PC-9 (cell line): ENCODE results near the gene CHST12. TPM values are rescaled to one million over a fixed set of nuclear protein-coding genes. Genes with fewer than 3 reads are reported as not detected.

Source experiments
- BruUV-seq: library from RNA; stranded (reverse); fragments of 400-500 nt; replicated peaks from 2 replicates; lab custom pipeline; 2021; lab: Mats Ljungman, UMichigan
- CTCF ChIA-PET: fragments of 300-600 bp; sonication (Branson Sonifier 250); formaldehyde crosslinking; loops from one replicate; lab custom pipeline; 2022; ENCODE audit warnings: antibody characterized with exemption; lab: Charles Lee
- POLR2A ChIA-PET: fragments of 300-600 bp; sonication (Branson Sonifier 250); formaldehyde crosslinking; loops from one replicate; lab custom pipeline; 2022; ENCODE audit warnings: antibody characterized with exemption; ENCODE audit not compliant: unreplicated experiment; lab: Charles Lee
- DNase-seq, 2 experiments: peaks; one replicate each; pipeline versions ENCODE4 v3.0.0 to v3.0.0-alpha.2; 2015 to 2022; ENCODE audit warnings: mixed read lengths in 1 of 2
- H2AFZ ChIP-seq: fragments of 200-600 bp; sonication (generic); 2 replicates; pipeline ENCODE4 v1.8.1; 2017; ENCODE audit warnings: antibody characterized with exemption
- H3F3A ChIP-seq: fragments of 200-600 bp; sonication (generic); 2 replicates; pipeline ENCODE4 v1.8.1; 2017; ENCODE audit warnings: antibody characterized with exemption, mild to moderate bottlenecking, low read depth; ENCODE audit not compliant: insufficient read depth
- H3K27ac ChIP-seq: fragments of 200-600 bp; sonication (generic); 2 replicates; pipeline ENCODE4 v1.6.1; 2016; ENCODE audit warnings: mixed run types
- H3K27me3 ChIP-seq: fragments of 200-600 bp; sonication (generic); 2 replicates; pipeline ENCODE4 v1.6.1; 2016; ENCODE audit warnings: low read depth, mixed run types; ENCODE audit not compliant: insufficient read depth
- H3K36me3 ChIP-seq: fragments of 200-600 bp; sonication (generic); 2 replicates; pipeline ENCODE4 v1.6.1; 2016; ENCODE audit warnings: low read depth, mixed run types
- H3K4me1 ChIP-seq: fragments of 200-600 bp; sonication (generic); replicated peaks from 2 replicates; pipeline ENCODE4 v1.6.1; 2016; ENCODE audit warnings: mixed run types; ENCODE audit not compliant: insufficient read depth
- H3K4me2 ChIP-seq: fragments of 200-600 bp; sonication (generic); 2 replicates; pipeline ENCODE4 v1.6.1; 2017; ENCODE audit warnings: mixed run types
- H3K4me3 ChIP-seq: fragments of 200-600 bp; sonication (generic); 2 replicates; pipeline ENCODE4 v1.6.1; 2016; ENCODE audit warnings: mixed run types
- H3K79me2 ChIP-seq: fragments of 200-600 bp; sonication (generic); 2 replicates; pipeline ENCODE4 v1.6.1; 2017; ENCODE audit warnings: low read depth, mixed run types
- H3K9me2 ChIP-seq: fragments of 200-600 bp; sonication (generic); 2 replicates; pipeline ENCODE4 v1.8.1; 2017; ENCODE audit warnings: mild to moderate bottlenecking; ENCODE audit not compliant: insufficient read depth
- H3K9me3 ChIP-seq: fragments of 200-600 bp; sonication (generic); 2 replicates; pipeline ENCODE4 v1.8.1; 2016; ENCODE audit warnings: low read depth; ENCODE audit not compliant: insufficient read depth
- H4K20me1 ChIP-seq: fragments of 200-600 bp; sonication (generic); 2 replicates; pipeline ENCODE4 v1.8.1; 2017; ENCODE audit not compliant: insufficient read depth
- CTCF ChIP-seq: fragments of 200-600 bp; sonication (generic); conservative IDR thresholded peaks from 2 replicates; pipeline ENCODE4 v1.6.1; 2017; ENCODE audit warnings: mixed run types, antibody characterized with exemption, mild to moderate bottlenecking, moderate library complexity
- EZH2 ChIP-seq: fragments of 200-600 bp; sonication (generic); IDR thresholded peaks from 2 replicates; pipeline ENCODE4 v1.8.0; 2017; ENCODE audit warnings: antibody characterized with exemption, low read depth
- intact Hi-C: fragments of 100-400 bp; cut with micrococcal nuclease; formaldehyde crosslinking; loops from one replicate; pipeline ENCODE4 v1.10.0; 2022; ENCODE audit not compliant: unreplicated experiment
- total RNA-seq: library from RNA; stranded (reverse); gene quantifications from 2 replicates; pipeline ENCODE4 v1.2.3, GENCODE V29; 2021

The CHST12 gene
- total RNA-seq, 1 experiment from 2014 or later: 25.9 TPM

DNA sequence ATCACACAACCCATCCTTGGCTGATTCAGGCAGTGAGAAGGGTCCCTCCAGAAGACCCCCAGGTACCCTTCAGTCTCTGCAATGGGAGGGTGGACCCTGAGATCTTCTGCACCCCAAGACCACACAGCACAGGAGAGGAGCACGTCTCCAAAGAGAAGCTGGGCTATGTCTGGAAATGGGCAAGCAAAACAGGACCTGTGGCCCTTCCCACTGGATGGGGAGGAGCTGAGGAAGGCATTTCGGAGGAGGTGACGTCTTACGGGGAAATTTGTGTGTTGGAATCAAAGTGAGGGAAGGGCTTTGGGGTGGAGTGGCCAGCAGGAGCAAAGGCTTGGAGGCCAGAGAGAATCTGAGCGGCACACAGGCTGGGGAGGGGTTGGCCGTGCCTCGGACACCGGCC, 56.3 kb downstream of the CHST12 start:
- no peaks in the 10 kb centered on the region for H4K20me1 ChIP-seq
- no peak for DNase-seq
- TF ChIP-seq CTCF (no peak), EZH2 (no peak)
- peaks cover 11% of the 10 kb centered on the region for H3K4me1 ChIP-seq
- no peak overlapping the region for H2AFZ ChIP-seq
- H3K27ac ChIP-seq: no peak overlapping the region
- no peaks in the 10 kb centered on the region for H3K9me3 ChIP-seq
- no peaks in the 10 kb centered on the region for H3K27me3 ChIP-seq
- ChIA-PET POLR2A (no interaction called here), CTCF (interaction anchor here (0.6 to 1.3 kb wide), 3 partner anchors 9 to 223 kb away, joined by 3 to 8 read pairs (median 6); no protein-coding TSS in a partner anchor)
- H3K4me2 ChIP-seq: no peak overlapping the region
- no peaks in the 10 kb centered on the region for H3K36me3 ChIP-seq
- no peaks in the 10 kb centered on the region for H3K9me2 ChIP-seq
- H3K79me2 ChIP-seq: no peaks in the 10 kb centered on the region
- BruUV-seq: no TSS peak
- intact Hi-C loops: no loop called here
- H3K4me3 ChIP-seq: no peak overlapping the region
- peaks cover 9% of the 10 kb centered on the region for H3F3A ChIP-seq

DNA sequence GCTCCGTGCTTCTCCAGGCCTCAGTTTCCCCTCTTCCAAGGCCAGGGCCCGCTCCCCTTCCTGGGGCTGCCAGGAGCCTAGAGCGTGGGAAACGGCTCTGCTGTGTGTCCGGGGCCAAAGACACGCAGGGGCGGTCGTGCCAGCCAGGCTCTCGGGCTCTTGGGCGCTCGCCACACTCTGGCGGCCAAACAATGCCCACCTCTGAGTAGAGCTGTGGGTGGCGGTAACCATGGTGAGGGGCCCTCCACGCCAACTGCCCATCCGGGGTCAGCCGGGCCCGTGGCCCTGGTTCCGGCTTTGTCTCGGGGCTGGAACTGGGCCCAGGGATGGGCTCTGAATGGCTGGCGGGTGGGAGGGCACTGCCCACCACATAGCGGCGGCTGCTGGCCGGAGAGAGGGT, 56.8 kb downstream of the CHST12 start:
- Histone ChIP-seq H3K4me2 (no peak overlapping the region), H3K9me2 (no peaks in the 10 kb centered on the region), H3F3A (peaks cover 13% of the 10 kb centered on the region), H3K79me2 (no peaks in the 10 kb centered on the region), H4K20me1 (no peaks in the 10 kb centered on the region), H3K4me1 (peaks cover 11% of the 10 kb centered on the region), H3K36me3 (no peaks in the 10 kb centered on the region), H3K4me3 (no peak overlapping the region), H2AFZ (no peak overlapping the region), H3K9me3 (no peaks in the 10 kb centered on the region), H3K27me3 (no peaks in the 10 kb centered on the region), H3K27ac (no peak overlapping the region)
- no peak for DNase-seq
- ChIA-PET POLR2A (no interaction called here), CTCF (interaction anchor here (0.6 to 0.7 kb wide), 2 partner anchors 9 to 733 kb away, joined by 3 read pairs; no protein-coding TSS in a partner anchor)
- TF ChIP-seq EZH2 (no peak), CTCF (no peak)
- intact Hi-C loops: no loop called here
- no TSS peak for BruUV-seq

DNA sequence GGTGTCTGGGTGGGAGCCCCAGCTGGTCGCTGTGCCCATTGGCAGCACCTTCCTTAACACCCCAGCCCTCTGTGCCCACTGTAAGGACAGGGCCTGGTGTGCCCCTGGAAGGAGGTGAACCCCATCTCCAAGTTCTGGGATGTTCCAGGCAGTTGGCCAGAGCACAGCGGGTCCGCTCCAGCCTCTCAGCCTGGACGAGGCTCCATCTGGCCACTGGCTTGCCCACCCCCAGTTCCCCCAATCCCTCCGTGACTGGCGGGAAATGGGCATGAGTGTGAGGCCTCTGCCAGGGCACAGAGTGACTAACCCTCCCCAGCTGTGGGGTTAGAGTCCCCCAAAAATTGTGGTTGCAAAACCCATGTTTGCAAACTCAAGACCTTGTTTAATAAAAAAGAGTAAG, 57.2 kb downstream of the CHST12 start:
- DNase-seq: no peak
- H3F3A ChIP-seq: peaks cover 13% of the 10 kb centered on the region
- no peaks in the 10 kb centered on the region for H3K36me3 ChIP-seq
- peaks cover 11% of the 10 kb centered on the region for H3K4me1 ChIP-seq
- H3K9me2 ChIP-seq: no peaks in the 10 kb centered on the region
- ChIA-PET POLR2A (no interaction called here), CTCF (interaction anchor here (0.6 kb wide), 1 partner anchor 733 kb away, joined by 3 read pairs; no protein-coding TSS in a partner anchor)
- TF ChIP-seq EZH2 (no peak), CTCF (no peak)
- no peaks in the 10 kb centered on the region for H3K79me2 ChIP-seq
- H3K4me3 ChIP-seq: no peak overlapping the region
- no peak overlapping the region for H2AFZ ChIP-seq
- BruUV-seq: no TSS peak
- intact Hi-C loops: no loop called here
- no peaks in the 10 kb centered on the region for H3K27me3 ChIP-seq
- no peaks in the 10 kb centered on the region for H3K9me3 ChIP-seq
- no peak overlapping the region for H3K27ac ChIP-seq
- no peak overlapping the region for H3K4me2 ChIP-seq
- H4K20me1 ChIP-seq: no peaks in the 10 kb centered on the region
